ENCODE data around the gene DNAJC7. TPM values are rescaled to one million over a fixed set of nuclear protein-coding genes. Genes with fewer than 3 reads are reported as not detected.

Gene DNAJC7
- total and polyA plus RNA-seq, 2 experiments from 2014 or later = 50.1 to 73.6 TPM

DNA sequence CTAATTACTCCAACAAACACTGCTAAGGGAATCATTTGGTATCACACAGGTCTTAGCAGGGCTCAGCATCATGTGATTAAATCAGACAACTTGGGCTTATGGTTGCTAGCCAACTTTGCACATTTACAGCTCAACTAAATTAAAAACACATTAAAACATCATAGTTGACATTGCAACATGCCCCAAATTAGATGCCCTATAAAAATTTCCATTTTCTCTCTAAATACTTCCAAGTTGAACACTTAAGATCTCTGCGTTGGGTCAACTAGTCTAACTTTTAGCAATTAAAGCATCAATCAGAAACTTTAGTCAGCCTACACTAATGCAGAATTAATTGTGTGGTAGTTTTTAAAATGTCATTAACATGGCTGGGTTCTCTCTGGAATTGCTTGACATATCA lies 12.1 kb downstream of the DNAJC7 start:
- peaks cover 15% of the 10 kb centered on the region for H3K4me1 ChIP-seq (ENCODE audit: insufficient read depth)
- H3K4me3 ChIP-seq = no peak overlapping the region
- H3K4me2 ChIP-seq = no peak overlapping the region
- no peaks in the 10 kb centered on the region for H3K9me3 ChIP-seq (ENCODE audit: low read depth)
- DNase-seq (ENCODE audit: low spot score) = no peak
- no peaks in the 10 kb centered on the region for H3K27me3 ChIP-seq
- WGBS (ENCODE audit: low lambda C conversion rate, missing lambda C conversion rate) = 88% methylated on average over 1 of the region's 1 CpG
- H3K79me2 ChIP-seq = peaks cover 98% of the 10 kb centered on the region
- no peaks in the 10 kb centered on the region for H3K9me2 ChIP-seq (replicated peaks; ENCODE audit: insufficient read depth)
- TF ChIP-seq EZH2phosphoT487 (IDR thresholded peaks at IDR 0.05; ENCODE audit: low read depth, severe bottlenecking, unreplicated experiment) (no peak), EZH2 (IDR thresholded peaks at IDR 0.05; ENCODE audit: borderline replicate concordance) (no peak)
- TF ChIP-seq, protein P1, sequence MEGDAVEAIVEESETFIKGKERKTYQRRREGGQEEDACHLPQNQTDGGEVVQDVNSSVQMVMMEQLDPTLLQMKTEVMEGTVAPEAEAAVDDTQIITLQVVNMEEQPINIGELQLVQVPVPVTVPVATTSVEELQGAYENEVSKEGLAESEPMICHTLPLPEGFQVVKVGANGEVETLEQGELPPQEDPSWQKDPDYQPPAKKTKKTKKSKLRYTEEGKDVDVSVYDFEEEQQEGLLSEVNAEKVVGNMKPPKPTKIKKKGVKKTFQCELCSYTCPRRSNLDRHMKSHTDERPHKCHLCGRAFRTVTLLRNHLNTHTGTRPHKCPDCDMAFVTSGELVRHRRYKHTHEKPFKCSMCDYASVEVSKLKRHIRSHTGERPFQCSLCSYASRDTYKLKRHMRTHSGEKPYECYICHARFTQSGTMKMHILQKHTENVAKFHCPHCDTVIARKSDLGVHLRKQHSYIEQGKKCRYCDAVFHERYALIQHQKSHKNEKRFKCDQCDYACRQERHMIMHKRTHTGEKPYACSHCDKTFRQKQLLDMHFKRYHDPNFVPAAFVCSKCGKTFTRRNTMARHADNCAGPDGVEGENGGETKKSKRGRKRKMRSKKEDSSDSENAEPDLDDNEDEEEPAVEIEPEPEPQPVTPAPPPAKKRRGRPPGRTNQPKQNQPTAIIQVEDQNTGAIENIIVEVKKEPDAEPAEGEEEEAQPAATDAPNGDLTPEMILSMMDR (IDR thresholded peaks at IDR 0.05; ENCODE audit: poor library complexity) = no peak
- H2AFZ ChIP-seq = no peak overlapping the region
- no peaks in the 10 kb centered on the region for H3K36me3 ChIP-seq (replicated peaks; ENCODE audit: insufficient read depth, low read depth)
- no peak overlapping the region for H3K27ac ChIP-seq
- H4K20me1 ChIP-seq (ENCODE audit: insufficient read depth, poor library complexity, severe bottlenecking) = peaks cover 76% of the 10 kb centered on the region

DNA sequence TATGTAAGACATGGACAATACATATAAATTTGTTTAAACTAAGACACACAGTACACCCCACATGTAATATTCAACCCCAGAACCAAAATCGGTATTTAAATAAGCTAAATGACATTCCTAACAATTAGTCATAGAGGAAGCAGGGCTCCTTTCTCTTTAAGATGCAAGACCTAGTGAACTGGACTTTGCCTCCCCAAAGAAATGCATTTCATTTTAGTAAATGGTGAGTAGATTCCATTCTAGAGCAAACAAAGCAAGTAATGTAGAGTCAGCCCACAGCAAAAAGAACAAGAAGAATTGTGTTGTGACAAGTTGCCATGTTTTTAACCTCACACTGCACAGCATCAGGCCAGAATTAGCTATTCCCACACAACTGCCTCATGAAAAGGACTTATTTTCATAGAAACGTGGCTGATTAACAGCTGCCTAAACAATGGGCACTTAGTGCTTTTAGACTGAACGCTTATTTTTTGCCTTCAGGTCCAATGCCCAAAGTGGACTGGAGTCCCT lies 14.4 kb downstream of the DNAJC7 start:
- DNase-seq (ENCODE audit: low spot score) = peak; percentile 44
- 76% methylated on average over 3 of the region's 3 CpGs for WGBS (ENCODE audit: low lambda C conversion rate, missing lambda C conversion rate)
- Histone ChIP-seq H3K4me3 (no peak overlapping the region), H3K27ac (peak overlapping the region; percentile 86), H3K27me3 (no peaks in the 10 kb centered on the region), H3K9me2 (replicated peaks; ENCODE audit: insufficient read depth) (no peaks in the 10 kb centered on the region), H3K9me3 (ENCODE audit: low read depth) (no peaks in the 10 kb centered on the region), H3K79me2 (peaks cover 93% of the 10 kb centered on the region), H3K4me2 (peak overlapping the region; percentile 66), H4K20me1 (ENCODE audit: insufficient read depth, poor library complexity, severe bottlenecking) (peaks cover 53% of the 10 kb centered on the region), H3K4me1 (ENCODE audit: insufficient read depth) (peaks cover 15% of the 10 kb centered on the region), H3K36me3 (replicated peaks; ENCODE audit: insufficient read depth, low read depth) (no peaks in the 10 kb centered on the region), H2AFZ (no peak overlapping the region)
- TF ChIP-seq EZH2 (IDR thresholded peaks at IDR 0.05; ENCODE audit: borderline replicate concordance) (no peak), EZH2phosphoT487 (IDR thresholded peaks at IDR 0.05; ENCODE audit: low read depth, severe bottlenecking, unreplicated experiment) (no peak)
- TF ChIP-seq, protein P1 (IDR thresholded peaks at IDR 0.05; ENCODE audit: poor library complexity) = no peak

DNA sequence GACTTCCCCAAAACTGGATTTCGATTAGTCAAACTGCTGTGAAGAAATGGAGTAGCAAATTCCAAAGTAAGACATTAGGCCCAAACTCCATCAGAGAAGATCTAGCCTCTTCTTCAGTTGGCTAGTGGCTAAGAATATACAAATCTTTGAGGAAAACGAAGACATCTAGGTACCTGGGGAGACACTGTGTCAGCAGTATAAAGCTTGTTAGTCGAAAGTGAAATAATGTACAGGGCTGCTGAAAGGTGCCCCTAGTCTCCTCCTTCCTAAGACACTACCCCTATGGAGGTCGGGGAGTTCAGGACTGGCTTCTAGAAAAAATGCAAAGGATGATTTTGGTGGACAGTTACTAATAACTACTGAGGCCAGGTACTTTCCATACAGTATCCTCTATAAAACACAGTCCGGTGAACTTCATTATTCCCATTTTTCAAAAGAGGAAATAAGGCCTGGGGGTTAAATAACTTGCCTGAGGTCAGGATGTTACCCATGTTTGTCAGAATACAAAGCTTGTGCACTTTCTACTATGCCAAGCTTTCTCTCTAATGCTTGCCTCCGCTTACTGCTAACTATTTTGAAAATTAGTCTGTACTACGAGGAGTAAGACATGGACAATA lies 15.0 kb downstream of the DNAJC7 start:
- Histone ChIP-seq H4K20me1 (ENCODE audit: insufficient read depth, poor library complexity, severe bottlenecking) (peaks cover 47% of the 10 kb centered on the region), H3K4me2 (peak overlapping the region; percentile 38), H3K36me3 (replicated peaks; ENCODE audit: insufficient read depth, low read depth) (no peaks in the 10 kb centered on the region), H2AFZ (no peak overlapping the region), H3K4me1 (ENCODE audit: insufficient read depth) (peaks cover 15% of the 10 kb centered on the region), H3K4me3 (no peak overlapping the region), H3K27me3 (no peaks in the 10 kb centered on the region), H3K9me3 (ENCODE audit: low read depth) (no peaks in the 10 kb centered on the region), H3K9me2 (replicated peaks; ENCODE audit: insufficient read depth) (no peaks in the 10 kb centered on the region), H3K79me2 (peaks cover 93% of the 10 kb centered on the region), H3K27ac (peak overlapping the region; percentile 61)
- DNase-seq (ENCODE audit: low spot score) = no peak
- 92% methylated on average over 7 of the region's 7 CpGs for WGBS (ENCODE audit: low lambda C conversion rate, missing lambda C conversion rate)
- TF ChIP-seq EZH2 (IDR thresholded peaks at IDR 0.05; ENCODE audit: borderline replicate concordance) (no peak), EZH2phosphoT487 (IDR thresholded peaks at IDR 0.05; ENCODE audit: low read depth, severe bottlenecking, unreplicated experiment) (no peak)

DNA sequence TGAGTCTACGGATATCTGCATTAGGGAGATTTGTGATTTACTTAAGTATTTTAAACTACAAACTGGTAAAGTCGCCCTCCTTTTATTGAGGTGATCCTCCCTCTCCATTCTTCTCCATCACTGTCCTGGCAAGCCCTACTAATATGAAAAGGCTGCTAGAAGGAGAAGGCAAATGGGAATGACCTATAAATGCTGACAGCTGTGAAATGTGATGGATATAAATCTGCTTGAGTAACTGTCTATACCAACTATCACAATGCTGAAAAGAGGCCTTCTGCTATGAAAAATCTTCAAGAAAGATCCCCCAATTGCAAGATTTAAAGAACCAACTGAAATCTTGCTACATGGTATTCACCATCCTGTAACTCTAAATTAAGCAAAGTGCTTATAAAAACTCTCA lies 15.5 kb downstream of the DNAJC7 start:
- 92% methylated on average over 2 of the region's 2 CpGs for WGBS (ENCODE audit: low lambda C conversion rate, missing lambda C conversion rate)
- peak overlapping the region; percentile 61 for H3K27ac ChIP-seq
- H3K9me2 ChIP-seq (replicated peaks; ENCODE audit: insufficient read depth) = no peaks in the 10 kb centered on the region
- H3K4me3 ChIP-seq = no peak overlapping the region
- no peaks in the 10 kb centered on the region for H3K9me3 ChIP-seq (ENCODE audit: low read depth)
- no peaks in the 10 kb centered on the region for H3K36me3 ChIP-seq (replicated peaks; ENCODE audit: insufficient read depth, low read depth)
- H4K20me1 ChIP-seq (ENCODE audit: insufficient read depth, poor library complexity, severe bottlenecking) = peaks cover 41% of the 10 kb centered on the region
- no peaks in the 10 kb centered on the region for H3K27me3 ChIP-seq
- peak overlapping the region; percentile 38 for H3K4me2 ChIP-seq
- H2AFZ ChIP-seq = no peak overlapping the region
- no peak for DNase-seq (ENCODE audit: low spot score)
- H3K4me1 ChIP-seq (ENCODE audit: insufficient read depth) = peaks cover 15% of the 10 kb centered on the region
- H3K79me2 ChIP-seq = peaks cover 90% of the 10 kb centered on the region
- no peak for TF ChIP-seq EZH2phosphoT487 (IDR thresholded peaks at IDR 0.05; ENCODE audit: low read depth, severe bottlenecking, unreplicated experiment)
- TF ChIP-seq, protein P1 (IDR thresholded peaks at IDR 0.05; ENCODE audit: poor library complexity) = no peak
- no peak for TF ChIP-seq EZH2 (IDR thresholded peaks at IDR 0.05; ENCODE audit: borderline replicate concordance)

Measured in hepatocyte (in vitro differentiated cells).